Measurements from ENCODE around the gene KSR1.

GRCh38 chr17:27572665-27573064 is 116.4 kb downstream of the KSR1 start:
- TF ChIP-seq CTCF (IDR thresholded peaks at IDR 0.05; ENCODE audit: low read depth, low read length) (no peak), EZH2phosphoT487 (IDR thresholded peaks at IDR 0.05; ENCODE audit: low read depth) (no peak)

Data from OCI-LY3 (cell line).